MG63 (cell line): ENCODE measurements around the gene ERICH6B. TPM values are rescaled to one million over a fixed set of nuclear protein-coding genes. Genes with fewer than 3 reads are reported as not detected.
"Not testable (repeated sequence)": the region's sequence is repeated elsewhere in the genome, so short reads cannot be mapped to it uniquely, and the experiment has no call there.

Experiments
- DNase-seq: peaks from one replicate; pipeline ENCODE4 v3.0.0-alpha.2; 2020
- H3K27me3 ChIP-seq: fragments of 250-450 bp; sonication (Bioruptor Pico); 2 replicates; pipeline ENCODE4 v1.5.1; 2020; ENCODE audit warnings: mild to moderate bottlenecking, moderate library complexity
- H3K36me3 ChIP-seq: fragments of 250-450 bp; sonication (Bioruptor Pico); 2 replicates; pipeline ENCODE4 v1.5.1; 2020; ENCODE audit warnings: mild to moderate bottlenecking, moderate library complexity
- H3K4me3 ChIP-seq: fragments of 250-450 bp; sonication (Bioruptor Pico); 2 replicates; pipeline ENCODE4 v1.5.1; 2020; ENCODE audit warnings: mild to moderate bottlenecking, moderate library complexity
- H3K9me3 ChIP-seq: fragments of 250-450 bp; sonication (Bioruptor Pico); 2 replicates; pipeline ENCODE4 v1.5.1; 2020; ENCODE audit warnings: mild to moderate bottlenecking, moderate library complexity
- total RNA-seq: library from RNA; depleted of rRNA; stranded (reverse); fragments of >200 nt; shearing (Covaris generic); gene quantifications from 2 replicates; pipeline ENCODE4 v1.2.3, GENCODE V29; 2014; ENCODE audit warnings: low replicate concordance; rRNA removed

The ERICH6B gene
- not detected in 2 replicates for total RNA-seq

- H3K9me3 ChIP-seq = no peaks in the 10 kb centered on the region
- no peaks in the 10 kb centered on the region for H3K36me3 ChIP-seq
- no peak within 1 kb of the TSS for H3K4me3 ChIP-seq
- H3K27me3 ChIP-seq = peaks cover 8% of the 10 kb centered on the region
- DNase-seq = no peak
These were observed at the start of gene ERICH6B for GRCh38 chr13:45615501-45616101. Gene ERICH6B (minus strand): TSS chr13:45615739. CDS start chr13:45597005, 18,734 bp downstream.

GRCh38 chr13:45662903-45663302 lies 47.4 kb upstream of the ERICH6B start:
- H3K4me3 ChIP-seq, DNase-seq, H3K9me3 ChIP-seq, H3K27me3 ChIP-seq, H3K36me3 ChIP-seq: not testable (repeated sequence)

- Histone ChIP-seq H3K4me3 (no peak overlapping the region), H3K36me3 (no peaks in the 10 kb centered on the region), H3K27me3 (no peaks in the 10 kb centered on the region), H3K9me3 (no peaks in the 10 kb centered on the region)
- DNase-seq = no peak
These were observed 46.6 kb upstream of the ERICH6B start for GRCh38 chr13:45662162-45662561.

GRCh38 chr13:45660458-45660857 lies 44.9 kb upstream of the ERICH6B start:
- not testable (repeated sequence) for H3K36me3 ChIP-seq, H3K4me3 ChIP-seq, H3K9me3 ChIP-seq, DNase-seq, H3K27me3 ChIP-seq

GRCh38 chr13:45659536-45659935 lies 44.0 kb upstream of the ERICH6B start:
- H3K27me3 ChIP-seq = no peaks in the 10 kb centered on the region
- H3K9me3 ChIP-seq = no peaks in the 10 kb centered on the region
- no peaks in the 10 kb centered on the region for H3K36me3 ChIP-seq
- no peak for DNase-seq
- no peak overlapping the region for H3K4me3 ChIP-seq

- Histone ChIP-seq H3K36me3 (no peaks in the 10 kb centered on the region), H3K9me3 (no peaks in the 10 kb centered on the region), H3K27me3 (no peaks in the 10 kb centered on the region), H3K4me3 (no peak overlapping the region)
- peak; percentile 76 for DNase-seq
These were observed 43.2 kb upstream of the ERICH6B start for GRCh38 chr13:45658586-45659235.

GRCh38 chr13:45654633-45655349 lies 39.3 kb upstream of the ERICH6B start:
- Histone ChIP-seq H3K36me3 (no peaks in the 10 kb centered on the region), H3K27me3 (no peaks in the 10 kb centered on the region), H3K4me3 (no peak overlapping the region), H3K9me3 (no peaks in the 10 kb centered on the region)
- DNase-seq = no peak

GRCh38 chr13:45645263-45645662 lies 29.7 kb upstream of the ERICH6B start:
- not testable (repeated sequence) for H3K27me3 ChIP-seq, H3K4me3 ChIP-seq, H3K36me3 ChIP-seq, H3K9me3 ChIP-seq, DNase-seq

- H3K36me3 ChIP-seq, H3K4me3 ChIP-seq, DNase-seq, H3K27me3 ChIP-seq, H3K9me3 ChIP-seq: not testable (repeated sequence)
These were observed 26.6 kb upstream of the ERICH6B start for GRCh38 chr13:45642159-45642558.

- H3K9me3 ChIP-seq = not testable (repeated sequence)
These were observed 19.8 kb upstream of the ERICH6B start for GRCh38 chr13:45635291-45635690.

GRCh38 chr13:45630791-45631190 lies 15.3 kb upstream of the ERICH6B start:
- no peak overlapping the region for H3K4me3 ChIP-seq
- H3K9me3 ChIP-seq = no peaks in the 10 kb centered on the region; the same call in 1 of the 2 replicates
- peak; percentile 79 for DNase-seq
- no peaks in the 10 kb centered on the region for H3K27me3 ChIP-seq
- no peaks in the 10 kb centered on the region for H3K36me3 ChIP-seq

More at GRCh38 chr13:45635291-45635690, 19.8 kb upstream of the ERICH6B start:
- DNase-seq, H3K4me3 ChIP-seq, H3K36me3 ChIP-seq, H3K27me3 ChIP-seq: not testable (repeated sequence)

GRCh38 chr13:45629940-45630339 lies 14.4 kb upstream of the ERICH6B start:
- no peaks in the 10 kb centered on the region for H3K27me3 ChIP-seq
- H3K36me3 ChIP-seq = no peaks in the 10 kb centered on the region
- no peak for DNase-seq
- no peak overlapping the region for H3K4me3 ChIP-seq
- no peaks in the 10 kb centered on the region; the same call in 1 of the 2 replicates for H3K9me3 ChIP-seq

GRCh38 chr13:45628094-45628493 lies 12.6 kb upstream of the ERICH6B start:
- Histone ChIP-seq H3K4me3 (no peak overlapping the region), H3K27me3 (no peaks in the 10 kb centered on the region), H3K36me3 (no peaks in the 10 kb centered on the region), H3K9me3 (no peaks in the 10 kb centered on the region; the same call in 1 of the 2 replicates)
- no peak for DNase-seq

- Histone ChIP-seq H3K9me3 (no peaks in the 10 kb centered on the region; the same call in 1 of the 2 replicates), H3K4me3 (no peak overlapping the region), H3K27me3 (no peaks in the 10 kb centered on the region), H3K36me3 (no peaks in the 10 kb centered on the region)
- DNase-seq = no peak
These were observed 12.1 kb upstream of the ERICH6B start for GRCh38 chr13:45627656-45628055.

- no peaks in the 10 kb centered on the region for H3K36me3 ChIP-seq
- no peak for DNase-seq
- no peaks in the 10 kb centered on the region for H3K27me3 ChIP-seq
These were observed 11.3 kb upstream of the ERICH6B start for GRCh38 chr13:45626731-45627374.

GRCh38 chr13:45623516-45624090 lies 8.1 kb upstream of the ERICH6B start:
- H3K36me3 ChIP-seq = no peaks in the 10 kb centered on the region
- no peaks in the 10 kb centered on the region for H3K9me3 ChIP-seq
- H3K27me3 ChIP-seq = no peaks in the 10 kb centered on the region; the same call in 1 of the 2 replicates
- H3K4me3 ChIP-seq = no peak overlapping the region
- DNase-seq = no peak

More at GRCh38 chr13:45626731-45627374, 11.3 kb upstream of the ERICH6B start:
- H3K4me3 ChIP-seq = no peak overlapping the region
- H3K9me3 ChIP-seq = no peaks in the 10 kb centered on the region; the same call in 1 of the 2 replicates

GRCh38 chr13:45621950-45622349 lies 6.4 kb upstream of the ERICH6B start:
- H3K4me3 ChIP-seq = no peak overlapping the region
- H3K9me3 ChIP-seq = no peaks in the 10 kb centered on the region
- H3K27me3 ChIP-seq = no peaks in the 10 kb centered on the region; the same call in 1 of the 2 replicates
- no peaks in the 10 kb centered on the region for H3K36me3 ChIP-seq
- DNase-seq = no peak
